GM21717 (cell line): ENCODE measurements around the gene TADA1.
"Not testable (repeated sequence)": the region's sequence is repeated elsewhere in the genome, so short reads cannot be mapped to it uniquely, and the experiment has no call there.

Experiments used
- ATAC-seq: cut with Tn5 transposase; IDR thresholded peaks from one replicate; pipeline ENCODE4 v1.9.1; 2021; ENCODE audit warnings: mild to moderate bottlenecking, moderate library complexity; ENCODE audit not compliant: unreplicated experiment

TADA1 gene

GRCh38 chr1:166844791-166845190 lies 31.3 kb downstream of the TADA1 start:
- no peak for ATAC-seq

GRCh38 chr1:166843769-166844596 lies 32.1 kb downstream of the TADA1 start:
- no peak for ATAC-seq

GRCh38 chr1:166843322-166843721 lies 32.7 kb downstream of the TADA1 start:
- ATAC-seq, result no peak

GRCh38 chr1:166840309-166841274 lies 35.5 kb downstream of the TADA1 start:
- no peak for ATAC-seq

- peak; percentile 36 for ATAC-seq
These were observed 36.3 kb downstream of the TADA1 start for GRCh38 chr1:166839600-166840308.

GRCh38 chr1:166838766-166839599 lies 37.1 kb downstream of the TADA1 start, which contains the start of gene POGK:
TSS of gene POGK (plus strand) at chr1:166839475. CDS start at chr1:166840957, 1,482 bp downstream.
- ATAC-seq, result peak; percentile 98

- no peak for ATAC-seq
These were observed 39.3 kb downstream of the TADA1 start for GRCh38 chr1:166836733-166837132.

GRCh38 chr1:166829762-166830161 lies 46.3 kb downstream of the TADA1 start:
- ATAC-seq, result not testable (repeated sequence)

- ATAC-seq, result no peak
These were observed 48.6 kb downstream of the TADA1 start for GRCh38 chr1:166827426-166827825.

- no peak for ATAC-seq
These were observed 53.7 kb downstream of the TADA1 start for GRCh38 chr1:166822385-166822784.

- no peak for ATAC-seq
These were observed 56.1 kb downstream of the TADA1 start for GRCh38 chr1:166819974-166820373.

GRCh38 chr1:166814611-166815010 lies 61.5 kb downstream of the TADA1 start:
- no peak for ATAC-seq

GRCh38 chr1:166813508-166814223 lies 62.4 kb downstream of the TADA1 start:
- no peak for ATAC-seq

- no peak for ATAC-seq
These were observed 64.4 kb downstream of the TADA1 start for GRCh38 chr1:166811691-166812090.

- no peak for ATAC-seq
These were observed 67.1 kb downstream of the TADA1 start for GRCh38 chr1:166808952-166809351.
